Measurements from ENCODE around the gene DLX4. TPM values are rescaled to one million over a fixed set of nuclear protein-coding genes. Genes with fewer than 3 reads are reported as not detected.

Gene DLX4
- total and polyA plus RNA-seq, 2 of the 4 experiments (the other 2 are of a cell fraction) = not detected

DNA sequence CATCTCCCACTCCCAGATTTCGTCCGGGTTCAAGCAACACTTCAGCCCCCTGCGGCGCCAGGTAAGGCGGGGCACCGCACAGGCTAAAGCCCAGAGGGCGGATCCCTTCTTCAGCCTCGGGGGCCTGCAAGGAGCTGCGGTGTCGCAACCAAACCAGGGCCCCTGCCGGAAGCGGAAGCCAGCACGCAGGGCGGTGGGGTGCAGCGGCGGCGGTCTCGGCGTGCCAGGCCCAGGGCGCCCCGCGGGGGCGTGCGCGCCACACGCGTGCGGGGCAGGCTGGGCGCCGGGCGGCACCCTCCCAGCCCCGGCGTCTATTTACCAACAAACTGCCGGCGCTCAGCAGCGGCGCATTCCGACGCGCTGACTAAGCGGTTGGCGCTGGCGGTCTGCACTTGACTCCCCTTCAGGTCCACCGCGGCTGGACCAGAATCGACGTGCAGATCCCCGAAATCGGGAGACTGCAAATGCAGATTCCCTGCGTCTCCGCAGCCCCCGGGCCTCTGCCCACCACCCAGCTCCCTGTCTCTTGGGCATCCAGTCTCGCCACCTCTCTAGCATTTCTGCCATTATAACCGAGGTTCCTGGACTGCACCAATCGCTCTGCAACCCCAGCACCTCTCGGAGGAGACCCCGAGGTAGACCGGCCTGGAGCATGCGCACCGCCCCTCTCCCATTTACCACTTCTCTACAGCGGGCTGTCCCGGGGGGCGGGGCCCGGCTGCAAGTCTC lies 421 bp upstream of the DLX4 start (continued):
- TF ChIP-seq BHLHE40 (IDR thresholded peaks at IDR 0.05; ENCODE audit: low read depth, low read length) (peak; percentile 92), FOS (IDR thresholded peaks at IDR 0.05; ENCODE audit: low read depth, low read length) (peak; percentile 47; the same call in 1 of the 2 replicates), RFX5 (IDR thresholded peaks at IDR 0.05; ENCODE audit: low read depth, low read length) (no peak)
- TF ChIP-seq, protein P1, sequence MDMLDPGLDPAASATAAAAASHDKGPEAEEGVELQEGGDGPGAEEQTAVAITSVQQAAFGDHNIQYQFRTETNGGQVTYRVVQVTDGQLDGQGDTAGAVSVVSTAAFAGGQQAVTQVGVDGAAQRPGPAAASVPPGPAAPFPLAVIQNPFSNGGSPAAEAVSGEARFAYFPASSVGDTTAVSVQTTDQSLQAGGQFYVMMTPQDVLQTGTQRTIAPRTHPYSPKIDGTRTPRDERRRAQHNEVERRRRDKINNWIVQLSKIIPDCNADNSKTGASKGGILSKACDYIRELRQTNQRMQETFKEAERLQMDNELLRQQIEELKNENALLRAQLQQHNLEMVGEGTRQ (IDR thresholded peaks at IDR 0.05; ENCODE audit: low read depth, low read length) = no peak

DNA sequence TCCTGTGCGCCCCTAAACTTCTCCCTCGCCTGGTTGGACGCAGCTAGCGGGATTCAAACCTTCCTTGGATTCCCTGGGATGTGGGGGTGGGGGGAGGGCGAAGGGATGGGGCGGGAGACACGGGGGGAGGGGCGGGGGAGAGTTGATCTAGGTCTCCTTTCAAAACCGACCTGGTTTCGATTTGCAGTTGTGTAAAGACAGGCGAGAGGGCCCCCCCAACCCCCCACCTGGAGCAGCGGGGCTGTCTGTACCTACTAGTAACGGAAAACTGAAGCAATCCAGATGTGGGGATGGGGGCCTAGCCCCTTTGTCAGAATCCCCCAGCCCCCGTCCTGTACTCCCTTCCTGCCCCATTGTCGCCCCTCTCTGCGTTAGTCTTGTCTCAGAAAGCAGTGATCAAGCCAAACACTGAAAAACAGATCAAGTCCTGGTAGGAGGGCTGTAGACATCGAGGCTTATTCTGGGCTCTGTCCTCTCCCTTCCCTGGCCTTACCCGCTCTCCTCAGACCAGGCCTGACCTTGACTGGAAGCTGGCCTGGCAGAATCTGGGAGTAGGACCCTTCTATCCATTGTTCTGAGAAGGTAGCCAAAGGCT lies 902 bp downstream of the DLX4 start:
- intact Hi-C loops (cut with micrococcal nuclease) (no loop called here), dilution Hi-C loops (cut with HindIII; ENCODE audit: low sequenced_read_pairs, unreplicated experiment) (no loop called here), in situ Hi-C loops (cut with MboI; ENCODE audit: low sequenced_read_pairs) (no loop called here)
- ATAC-seq (ENCODE audit: low read depth) (no peak), DNase-seq (no peak)
- Histone ChIP-seq H3K14ac (replicated peaks; ENCODE audit: low read depth, low read length) (no peak overlapping the region), H2BK5ac (ENCODE audit: low read depth, low read length, poor library complexity, severe bottlenecking) (no peak overlapping the region), H2AK9ac (replicated peaks; ENCODE audit: low read depth, low read length, poor library complexity) (peak overlapping the region; percentile 34), H3K4me1 (ENCODE audit: control insufficient read depth, insufficient read depth, low read length) (no peaks in the 10 kb centered on the region), H2AFZ (replicated peaks; ENCODE audit: low read length, poor library complexity) (peak overlapping the region; percentile 49), H2BK20ac (ENCODE audit: low read depth, low read length) (no peak overlapping the region), H3K4ac (ENCODE audit: low read depth, low read length) (no peak overlapping the region), H3K23ac (ENCODE audit: low read depth, low read length) (no peak overlapping the region; the same call in 1 of the 2 replicates), H3K36me3 (ENCODE audit: control insufficient read depth, insufficient read depth, low read length) (no peaks in the 10 kb centered on the region), H3K27me3 (ENCODE audit: control insufficient read depth, insufficient read depth, low read length) (peaks cover 98% of the 10 kb centered on the region), H2BK120ac (ENCODE audit: low read depth, low read length) (no peak overlapping the region), H3K18ac (ENCODE audit: low read depth, low read length) (no peak overlapping the region), H3K9me1 (ENCODE audit: insufficient read depth, low read length) (no peaks in the 10 kb centered on the region), H4K5ac (ENCODE audit: low read depth, low read length) (no peak overlapping the region), H3K4me3 (ENCODE audit: insufficient read depth, low read depth, low read length) (no peak overlapping the region), H4K20me1 (ENCODE audit: insufficient read depth, low read length) (no peaks in the 10 kb centered on the region; the same call in none of the 2 replicates), H3K9ac (ENCODE audit: low read depth, low read length) (no peak overlapping the region), H3K27ac (ENCODE audit: insufficient read depth, low read length) (no peak overlapping the region), H4K91ac (ENCODE audit: insufficient read depth, low read depth, low read length) (no peak overlapping the region), H3K79me1 (ENCODE audit: low read depth in 1 of 2, low read length in 2 of 2) (no peaks in the 10 kb centered on the region), H4K8ac (ENCODE audit: low read depth in 2 of 2, low read length in 2 of 2) (no peak overlapping the region), H2AK5ac (ENCODE audit: low read depth, low read length) (no peak overlapping the region), H2BK15ac (ENCODE audit: low read depth, low read length) (no peak overlapping the region), H3K56ac (ENCODE audit: extremely low read depth, insufficient read depth, low read length) (no peak overlapping the region), H3K9me3 (ENCODE audit: control insufficient read depth, insufficient read depth, low read length) (peaks cover 16% of the 10 kb centered on the region), H3K4me2 (ENCODE audit: low read depth, low read length) (no peak overlapping the region)
- ChIA-PET CTCF (no interaction called here), POLR2A (ENCODE audit: unreplicated experiment) (no interaction called here)
- no CpG with 5 or more reads among the region's 18 CpGs for WGBS, 2 experiments (ENCODE audit: extremely low coverage in 2 of 2, insufficient read length in 1 of 2)
- no TSS peak for BruUV-seq (replicated peaks)
- TF ChIP-seq RCOR1 (IDR thresholded peaks at IDR 0.05; ENCODE audit: insufficient replicate concordance, low read length) (no peak), MXI1 (IDR thresholded peaks at IDR 0.05; ENCODE audit: borderline replicate concordance, low read depth, low read length) (no peak), CHD1 (IDR thresholded peaks at IDR 0.05; ENCODE audit: low read depth, low read length) (no peak), BHLHE40 (IDR thresholded peaks at IDR 0.05; ENCODE audit: low read depth, low read length) (no peak), RAD21 (IDR thresholded peaks at IDR 0.05; ENCODE audit: low read length) (no peak), RFX5 (IDR thresholded peaks at IDR 0.05; ENCODE audit: low read depth, low read length) (no peak), SMC3 (IDR thresholded peaks at IDR 0.05; ENCODE audit: low read depth, low read length) (no peak)
- TF ChIP-seq, protein P2, sequence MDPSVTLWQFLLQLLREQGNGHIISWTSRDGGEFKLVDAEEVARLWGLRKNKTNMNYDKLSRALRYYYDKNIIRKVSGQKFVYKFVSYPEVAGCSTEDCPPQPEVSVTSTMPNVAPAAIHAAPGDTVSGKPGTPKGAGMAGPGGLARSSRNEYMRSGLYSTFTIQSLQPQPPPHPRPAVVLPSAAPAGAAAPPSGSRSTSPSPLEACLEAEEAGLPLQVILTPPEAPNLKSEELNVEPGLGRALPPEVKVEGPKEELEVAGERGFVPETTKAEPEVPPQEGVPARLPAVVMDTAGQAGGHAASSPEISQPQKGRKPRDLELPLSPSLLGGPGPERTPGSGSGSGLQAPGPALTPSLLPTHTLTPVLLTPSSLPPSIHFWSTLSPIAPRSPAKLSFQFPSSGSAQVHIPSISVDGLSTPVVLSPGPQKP (IDR thresholded peaks at IDR 0.05; ENCODE audit: borderline replicate concordance, low read depth, low read length) = no peak
- TF ChIP-seq, protein P3, sequence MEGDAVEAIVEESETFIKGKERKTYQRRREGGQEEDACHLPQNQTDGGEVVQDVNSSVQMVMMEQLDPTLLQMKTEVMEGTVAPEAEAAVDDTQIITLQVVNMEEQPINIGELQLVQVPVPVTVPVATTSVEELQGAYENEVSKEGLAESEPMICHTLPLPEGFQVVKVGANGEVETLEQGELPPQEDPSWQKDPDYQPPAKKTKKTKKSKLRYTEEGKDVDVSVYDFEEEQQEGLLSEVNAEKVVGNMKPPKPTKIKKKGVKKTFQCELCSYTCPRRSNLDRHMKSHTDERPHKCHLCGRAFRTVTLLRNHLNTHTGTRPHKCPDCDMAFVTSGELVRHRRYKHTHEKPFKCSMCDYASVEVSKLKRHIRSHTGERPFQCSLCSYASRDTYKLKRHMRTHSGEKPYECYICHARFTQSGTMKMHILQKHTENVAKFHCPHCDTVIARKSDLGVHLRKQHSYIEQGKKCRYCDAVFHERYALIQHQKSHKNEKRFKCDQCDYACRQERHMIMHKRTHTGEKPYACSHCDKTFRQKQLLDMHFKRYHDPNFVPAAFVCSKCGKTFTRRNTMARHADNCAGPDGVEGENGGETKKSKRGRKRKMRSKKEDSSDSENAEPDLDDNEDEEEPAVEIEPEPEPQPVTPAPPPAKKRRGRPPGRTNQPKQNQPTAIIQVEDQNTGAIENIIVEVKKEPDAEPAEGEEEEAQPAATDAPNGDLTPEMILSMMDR (conservative IDR thresholded peaks at IDR 0.05; ENCODE audit: low read depth, low read length) = no peak

Data from IMR-90 (cell line).